Endothelial cell of umbilical vein (primary cell): Measurements from ENCODE around the gene PARD3B. TPM values are rescaled to one million over a fixed set of nuclear protein-coding genes. Genes with fewer than 3 reads are reported as not detected.

Experiments used
- BruUV-seq: library from RNA; stranded (reverse); fragments of 400-500 nt; replicated peaks from 2 replicates; lab custom pipeline; 2021; lab: Mats Ljungman, UMichigan
- CTCF ChIA-PET: fragments of 300-600, 350-600 bp; sonication (Branson Sonifier 250); formaldehyde crosslinking; loops from one replicate; lab custom pipeline; 2021; ENCODE audit warnings: antibody characterized with exemption, inconsistent platforms; lab: Charles Lee
- POLR2A ChIA-PET: fragments of 300-600, 350-600 bp; sonication (Branson Sonifier 250); formaldehyde crosslinking; loops from one replicate; lab custom pipeline; 2021; ENCODE audit warnings: antibody characterized with exemption, inconsistent platforms; lab: Charles Lee
- DNase-seq: peaks from one replicate; pipeline ENCODE4 v3.0.0-alpha.2; 2011; ENCODE audit warnings: low read depth, low spot score
- FAIRE-seq: peaks from 2 replicates; lab custom pipeline; 2011; peaks lifted over from hg19 to GRCh38; lab: Jason Lieb, UNC
- H2AFZ ChIP-seq: 2 replicates; pipeline ENCODE4 v1.6.0; 2012; ENCODE audit warnings: low read depth, low read length, control low read depth, inconsistent platforms
- H3K27ac ChIP-seq: 2 replicates; pipeline ENCODE4 v1.5.1; 2011; ENCODE audit warnings: low read depth, mild to moderate bottlenecking, control low read depth, low read length, moderate library complexity; ENCODE audit not compliant: insufficient read depth
- H3K27me3 ChIP-seq, 2 experiments: 2 replicates each; pipeline versions ENCODE4 v1.6.0 to v1.6.1; 2011; ENCODE audit warnings: low read length in 2 of 2, mixed read lengths in 1 of 2; ENCODE audit not compliant: control insufficient read depth in 2 of 2, insufficient read depth in 2 of 2
- H3K36me3 ChIP-seq, 2 experiments: 2 replicates in 1 of 2; 3 replicates in 1 of 2; pipeline ENCODE4 v1.5.1; 2011; ENCODE audit warnings: low read length in 2 of 2, mild to moderate bottlenecking in 1 of 2, moderate library complexity in 1 of 2; ENCODE audit not compliant: control insufficient read depth in 2 of 2, insufficient read depth in 2 of 2; ENCODE audit errors: extremely low read depth in 1 of 2
- H3K4me1 ChIP-seq: 3 replicates; pipeline ENCODE4 v1.5.1; 2011; ENCODE audit warnings: mild to moderate bottlenecking, low read length; ENCODE audit not compliant: control insufficient read depth, insufficient read depth; ENCODE audit errors: extremely low read depth
- H3K4me2 ChIP-seq: 2 replicates; pipeline ENCODE4 v1.6.1; 2011; ENCODE audit warnings: low read length, control low read depth, mixed read lengths; ENCODE audit not compliant: insufficient read depth
- H3K4me3 ChIP-seq, 3 experiments: fragments of 200-600 bp in 1 of 3; sonication (generic), shearing (Covaris generic) in 1 of 3; replicated peaks in 1 of 3; 2 replicates each; pipeline ENCODE4 v1.5.1; 2011 to 2016; ENCODE audit warnings: control low read depth in 3 of 3, low read length in 3 of 3, mild to moderate bottlenecking in 2 of 3, inconsistent platforms in 1 of 3, low read depth in 1 of 3, moderate library complexity in 1 of 3; ENCODE audit not compliant: insufficient read depth in 1 of 3
- H3K79me2 ChIP-seq: 2 replicates; pipeline ENCODE4 v1.6.0; 2012; ENCODE audit warnings: low read length, inconsistent platforms; ENCODE audit not compliant: control insufficient read depth, insufficient read depth
- H3K9ac ChIP-seq: replicated peaks from 2 replicates; pipeline ENCODE3; 2011; ENCODE audit warnings: low read length, control low read depth; ENCODE audit not compliant: insufficient read depth; ENCODE audit errors: extremely low read depth
- H3K9me1 ChIP-seq: replicated peaks from 3 replicates; pipeline ENCODE4 v1.6.0; 2011; ENCODE audit warnings: mild to moderate bottlenecking, low read length; ENCODE audit not compliant: control insufficient read depth, insufficient read depth; ENCODE audit errors: extremely low read depth
- H3K9me3 ChIP-seq: replicated peaks from 2 replicates; pipeline ENCODE4 v1.5.1; 2012; ENCODE audit warnings: low read length, inconsistent platforms; ENCODE audit not compliant: control insufficient read depth, insufficient read depth
- H4K20me1 ChIP-seq: replicated peaks from 2 replicates; pipeline ENCODE3; 2011; ENCODE audit warnings: mild to moderate bottlenecking, low read length; ENCODE audit not compliant: control insufficient read depth, insufficient read depth; ENCODE audit errors: extremely low read depth
- EZH2 ChIP-seq: IDR thresholded peaks from 2 replicates; pipeline ENCODE4 v1.6.1; 2012; ENCODE audit warnings: borderline replicate concordance, low read depth, mild to moderate bottlenecking, moderate library complexity, low read length, inconsistent platforms; ENCODE audit not compliant: severe bottlenecking
- GATA2 ChIP-seq: IDR thresholded peaks from 2 replicates; pipeline ENCODE4 v1.7.0; 2011; ENCODE audit warnings: low read depth, mild to moderate bottlenecking, moderate library complexity, mixed read lengths, low read length; ENCODE audit not compliant: insufficient read length, insufficient read depth
- JUN ChIP-seq: IDR thresholded peaks from 2 replicates; pipeline ENCODE4 v1.6.1; 2011; ENCODE audit warnings: borderline replicate concordance, low read depth; ENCODE audit not compliant: insufficient read length, insufficient read depth
- POLR2A ChIP-seq: IDR thresholded peaks from 2 replicates; pipeline ENCODE4 v1.6.1; 2012; ENCODE audit warnings: low read depth, mild to moderate bottlenecking, control low read depth, low read length
- POLR2AphosphoS5 ChIP-seq: IDR thresholded peaks from 2 replicates; pipeline ENCODE4 v1.6.1; 2012; ENCODE audit warnings: low read depth, mild to moderate bottlenecking, control low read depth, low read length, moderate library complexity; ENCODE audit not compliant: insufficient read depth
- dilution Hi-C: fragments of 300-500 bp; cut with MboI; formaldehyde crosslinking; loops from one replicate; pipeline ENCODE4 v1.15.0; 2019; ENCODE audit warnings: low sequenced_read_pairs; ENCODE audit not compliant: extremely low pct_ligation_motif_present
- intact Hi-C: fragments of 100-400 bp; cut with micrococcal nuclease; formaldehyde crosslinking; loops from one replicate; pipeline ENCODE4 v1.10.0; 2022
- polyA plus RNA-seq, 4 experiments: library from polyadenylated mRNA; depleted of rRNA in 3 of 4; stranded (reverse) in 3 of 4; unstranded in 1 of 4; fragments of >200 nt; gene quantifications; 2 replicates each; pipeline versions ENCODE4 v1.2.1 to v1.2.3, GENCODE V29; 2011 to 2012; ENCODE audit warnings: missing spikeins in 1 of 4
- total RNA-seq: library from RNA; stranded (reverse); gene quantifications from 2 replicates; pipeline ENCODE4 v1.2.3, GENCODE V29; 2021
- TF ChIP-seq, protein P1 (sequence below): IDR thresholded peaks from 2 replicates; pipeline ENCODE4 v1.6.1; 2011; ENCODE audit not compliant: insufficient read depth, insufficient read length
- TF ChIP-seq, protein P2 (sequence below), 2 donors: IDR thresholded peaks; 1 replicate in 1 of 2; 2 replicates in 1 of 2; pipeline ENCODE4 v1.5.1; 2011; ENCODE audit warnings: low read length in 2 of 2, mild to moderate bottlenecking in 2 of 2, moderate library complexity in 2 of 2, control low read depth in 1 of 2, inconsistent platforms in 1 of 2, low read depth in 1 of 2; ENCODE audit not compliant: insufficient read depth in 1 of 2; ENCODE audit errors: extremely low read depth in 1 of 2

The PARD3B gene
- total and polyA plus RNA-seq, 2 donors (not counting 3 experiments of a cell fraction or from before 2014, with no cell fraction given) = 2.2 to 30.9 TPM

DNA sequence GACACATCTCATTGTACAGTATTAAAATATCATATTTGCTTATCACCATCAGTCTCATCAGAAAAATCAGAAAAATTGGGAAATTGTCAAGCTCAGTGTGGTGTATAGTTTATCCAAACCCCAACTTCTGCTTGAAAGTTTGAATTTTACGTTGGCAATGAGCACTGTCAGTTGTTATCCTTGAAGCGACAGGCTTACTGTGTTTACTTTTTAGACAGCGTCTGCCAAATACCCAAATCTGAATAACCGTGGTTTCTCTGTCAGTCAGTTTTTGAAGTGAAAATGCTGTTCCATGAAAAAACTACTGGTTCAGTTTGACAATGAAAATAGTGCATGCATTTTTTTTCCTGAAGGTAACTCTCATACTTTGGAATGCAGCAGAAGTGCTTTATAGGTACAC lies 70.2 kb downstream of the PARD3B start:
- Histone ChIP-seq H2AFZ (no peak overlapping the region), H4K20me1 (no peaks in the 10 kb centered on the region), H3K36me3 (no peaks in the 10 kb centered on the region), H3K9me1 (no peaks in the 10 kb centered on the region), H3K9ac (no peak overlapping the region), H3K9me3 (no peaks in the 10 kb centered on the region), H3K4me2 (no peak overlapping the region), H3K4me1 (peaks cover 7% of the 10 kb centered on the region), H3K27me3 (no peaks in the 10 kb centered on the region), H3K79me2 (no peaks in the 10 kb centered on the region), H3K4me3 (no peak overlapping the region), H3K27ac (no peak overlapping the region)
- DNase-seq (no peak), FAIRE-seq (no peak)
- no TSS peak for BruUV-seq
- intact Hi-C loops = no loop called here
- CTCF ChIA-PET = no interaction called here
- TF ChIP-seq, protein P1, sequence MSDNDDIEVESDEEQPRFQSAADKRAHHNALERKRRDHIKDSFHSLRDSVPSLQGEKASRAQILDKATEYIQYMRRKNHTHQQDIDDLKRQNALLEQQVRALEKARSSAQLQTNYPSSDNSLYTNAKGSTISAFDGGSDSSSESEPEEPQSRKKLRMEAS = no peak
- no peak for TF ChIP-seq GATA2
- POLR2A ChIA-PET = no interaction called here
- dilution Hi-C loops = no loop called here

DNA sequence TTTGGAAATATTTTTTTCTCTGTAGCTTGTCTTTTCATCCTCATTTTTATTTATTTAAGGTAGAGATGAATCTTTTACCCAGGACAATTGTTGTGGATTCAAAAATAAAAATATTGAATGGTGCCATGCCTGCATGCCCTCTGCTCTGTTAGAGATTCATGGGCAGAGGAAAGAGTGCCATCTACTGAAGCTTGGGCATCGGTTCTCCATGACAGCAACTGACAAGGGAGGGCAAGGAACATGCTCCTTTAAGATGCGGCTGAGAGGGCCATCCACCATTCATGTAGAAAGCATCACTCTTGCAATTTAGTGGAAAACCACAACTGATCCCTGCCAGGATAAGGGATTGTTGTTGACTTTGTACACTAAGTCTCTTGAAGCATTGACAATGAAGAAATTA lies 79.9 kb downstream of the PARD3B start:
- BruUV-seq = no TSS peak
- no peak for FAIRE-seq
- peak; percentile 22 for DNase-seq
- CTCF ChIA-PET = interaction anchor here (1.2 to 1.4 kb wide), 2 partner anchors 67 to 365 kb away, joined by 4 read pairs; no protein-coding TSS in a partner anchor
- TF ChIP-seq EZH2 = no peak
- TF ChIP-seq, protein P2, sequence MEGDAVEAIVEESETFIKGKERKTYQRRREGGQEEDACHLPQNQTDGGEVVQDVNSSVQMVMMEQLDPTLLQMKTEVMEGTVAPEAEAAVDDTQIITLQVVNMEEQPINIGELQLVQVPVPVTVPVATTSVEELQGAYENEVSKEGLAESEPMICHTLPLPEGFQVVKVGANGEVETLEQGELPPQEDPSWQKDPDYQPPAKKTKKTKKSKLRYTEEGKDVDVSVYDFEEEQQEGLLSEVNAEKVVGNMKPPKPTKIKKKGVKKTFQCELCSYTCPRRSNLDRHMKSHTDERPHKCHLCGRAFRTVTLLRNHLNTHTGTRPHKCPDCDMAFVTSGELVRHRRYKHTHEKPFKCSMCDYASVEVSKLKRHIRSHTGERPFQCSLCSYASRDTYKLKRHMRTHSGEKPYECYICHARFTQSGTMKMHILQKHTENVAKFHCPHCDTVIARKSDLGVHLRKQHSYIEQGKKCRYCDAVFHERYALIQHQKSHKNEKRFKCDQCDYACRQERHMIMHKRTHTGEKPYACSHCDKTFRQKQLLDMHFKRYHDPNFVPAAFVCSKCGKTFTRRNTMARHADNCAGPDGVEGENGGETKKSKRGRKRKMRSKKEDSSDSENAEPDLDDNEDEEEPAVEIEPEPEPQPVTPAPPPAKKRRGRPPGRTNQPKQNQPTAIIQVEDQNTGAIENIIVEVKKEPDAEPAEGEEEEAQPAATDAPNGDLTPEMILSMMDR (IDR thresholded peaks at IDR 0.05; ENCODE audit: extremely low read depth in 1 of 2, insufficient read depth in 1 of 2, low read depth in 1 of 2, low read length in 2 of 2) = no peak
- TF ChIP-seq POLR2A = no peak
- TF ChIP-seq, protein P1 = no peak
- no peak for TF ChIP-seq GATA2
- TF ChIP-seq JUN = no peak
- TF ChIP-seq POLR2AphosphoS5 = no peak
- POLR2A ChIA-PET = no interaction called here
- Histone ChIP-seq H3K27ac (no peak overlapping the region), H3K36me3 (no peaks in the 10 kb centered on the region), H3K4me1 (peaks cover 2% of the 10 kb centered on the region), H3K9ac (no peak overlapping the region), H3K4me3 (no peak overlapping the region), H2AFZ (no peak overlapping the region), H3K27me3 (no peaks in the 10 kb centered on the region), H3K79me2 (no peaks in the 10 kb centered on the region), H3K4me2 (no peak overlapping the region), H4K20me1 (no peaks in the 10 kb centered on the region), H3K9me1 (no peaks in the 10 kb centered on the region), H3K9me3 (no peaks in the 10 kb centered on the region)
- dilution Hi-C loops (no loop called here), intact Hi-C loops (no loop called here)
